Bronchial epithelial cell (primary cell): ENCODE data around the gene UBE2M. TPM values are rescaled to one million over a fixed set of nuclear protein-coding genes. Genes with fewer than 3 reads are reported as not detected.

Experiments
- DNase-seq: peaks from one replicate; pipeline ENCODE4 v3.0.0-alpha.2; 2010; ENCODE audit warnings: low read depth
- FAIRE-seq: peaks from 2 replicates; lab custom pipeline; 2011; peaks lifted over from hg19 to GRCh38; lab: Jason Lieb, UNC
- H3K27me3 ChIP-seq: 2 replicates; pipeline ENCODE4 v1.5.1; 2011; ENCODE audit warnings: low read length; ENCODE audit not compliant: control insufficient read depth, insufficient read depth
- H3K36me3 ChIP-seq: 2 replicates; pipeline ENCODE4 v1.5.1; 2011; ENCODE audit warnings: low read length; ENCODE audit not compliant: control insufficient read depth, insufficient read depth
- H3K4me3 ChIP-seq: 2 replicates; pipeline ENCODE4 v1.5.1; 2011; ENCODE audit warnings: mild to moderate bottlenecking, low read depth, low read length, control low read depth
- CTCF ChIP-seq: IDR thresholded peaks from 2 replicates; pipeline ENCODE4 v1.5.1; 2011; ENCODE audit warnings: mild to moderate bottlenecking, moderate library complexity, low read length, control low read depth, inconsistent platforms; ENCODE audit not compliant: insufficient read depth, severe bottlenecking
- total RNA-seq: library from RNA; depleted of rRNA; stranded (reverse); fragments of >200 nt; gene quantifications from 2 replicates; pipeline ENCODE4 v1.2.1, GENCODE V29; 2014

UBE2M gene
- total RNA-seq, 1 donor from 2014 or later = 128 TPM

GRCh38 chr19:58563823-58564222 is 5.4 kb upstream of the UBE2M start:
- DNase-seq = no peak
- H3K4me3 ChIP-seq = no peak overlapping the region
- no peak for TF ChIP-seq CTCF
- H3K36me3 ChIP-seq = peaks cover 5% of the 10 kb centered on the region
- no peak for FAIRE-seq
- no peaks in the 10 kb centered on the region for H3K27me3 ChIP-seq

- Histone ChIP-seq H3K27me3 (no peaks in the 10 kb centered on the region), H3K36me3 (peaks cover 3% of the 10 kb centered on the region), H3K4me3 (peak overlapping the region; percentile 43)
- FAIRE-seq (no peak), DNase-seq (no peak)
- TF ChIP-seq CTCF = no peak
Measured at GRCh38 chr19:58563034-58563573, 4.7 kb upstream of the UBE2M start.

- no peak for FAIRE-seq
- peak overlapping the region; percentile 43 for H3K4me3 ChIP-seq
- peaks cover under 1% of the 10 kb centered on the region for H3K36me3 ChIP-seq
- no peak for TF ChIP-seq CTCF
- no peaks in the 10 kb centered on the region for H3K27me3 ChIP-seq
- DNase-seq = no peak
Measured at GRCh38 chr19:58562122-58563033, 4.0 kb upstream of the UBE2M start.

GRCh38 chr19:58561373-58562121 is 3.1 kb upstream of the UBE2M start:
- FAIRE-seq (no peak), DNase-seq (no peak)
- Histone ChIP-seq H3K4me3 (peak overlapping the region; percentile 43), H3K27me3 (no peaks in the 10 kb centered on the region), H3K36me3 (peaks cover 3% of the 10 kb centered on the region)
- no peak for TF ChIP-seq CTCF

GRCh38 chr19:58560921-58561320 is 2.5 kb upstream of the UBE2M start:
- no peak for TF ChIP-seq CTCF
- Histone ChIP-seq H3K36me3 (peaks cover 9% of the 10 kb centered on the region), H3K4me3 (no peak overlapping the region), H3K27me3 (no peaks in the 10 kb centered on the region)
- FAIRE-seq = no peak
- no peak for DNase-seq
